GM19452 (cell line): Measurements from ENCODE around the gene MKNK2.
A peak's percentile ranks its signal among the peaks of the same experiment; 100 is the strongest.
"Not testable (repeated sequence)": the region's sequence is repeated elsewhere in the genome, so short reads cannot be mapped to it uniquely, and the experiment has no call there.

Experiments used
- ATAC-seq: cut with Tn5 transposase; IDR thresholded peaks from one replicate; pipeline ENCODE4 v1.9.1; 2021; ENCODE audit not compliant: unreplicated experiment

The MKNK2 gene

GRCh38 chr19:2044709-2045500 is 6.1 kb downstream of the MKNK2 start:
- ATAC-seq = no peak

GRCh38 chr19:2043961-2044708 is 6.9 kb downstream of the MKNK2 start:
- ATAC-seq = no peak

GRCh38 chr19:2043251-2043641 is 7.8 kb downstream of the MKNK2 start:
- no peak for ATAC-seq

GRCh38 chr19:2042485-2043250 is 8.4 kb downstream of the MKNK2 start:
- ATAC-seq = no peak

GRCh38 chr19:2041683-2042484 is 9.2 kb downstream of the MKNK2 start:
- peak; percentile 53 for ATAC-seq

- ATAC-seq = no peak
Observed at GRCh38 chr19:2041433-2041682, 9.7 kb downstream of the MKNK2 start.

GRCh38 chr19:2040647-2041432 is 10.2 kb downstream of the MKNK2 start:
- ATAC-seq = no peak

- no peak for ATAC-seq
Observed at GRCh38 chr19:2039959-2040646, 10.9 kb downstream of the MKNK2 start.

- ATAC-seq = no peak
Observed at GRCh38 chr19:2039089-2039958, 11.7 kb downstream of the MKNK2 start.

GRCh38 chr19:2038284-2039088 is 12.6 kb downstream of the MKNK2 start:
- ATAC-seq = no peak

GRCh38 chr19:2037651-2038255 is 13.3 kb downstream of the MKNK2 start:
- no peak for ATAC-seq

GRCh38 chr19:2036424-2036823 is 14.6 kb downstream of the MKNK2 start:
- ATAC-seq = no peak

GRCh38 chr19:2035590-2035991 is 15.5 kb downstream of the MKNK2 start:
- no peak for ATAC-seq

- ATAC-seq = no peak
Observed at GRCh38 chr19:2034729-2035589, 16.1 kb downstream of the MKNK2 start.

GRCh38 chr19:2034253-2034652 is 16.8 kb downstream of the MKNK2 start:
- ATAC-seq = not testable (repeated sequence)

GRCh38 chr19:2033825-2034159 is 17.3 kb downstream of the MKNK2 start:
- no peak for ATAC-seq
